K562 (cell line): ENCODE data around the gene CPT1B. TPM values are rescaled to one million over a fixed set of nuclear protein-coding genes. Genes with fewer than 3 reads are reported as not detected.

Experiments used
- CBX1 ChIP-seq: sonication (generic); IDR thresholded peaks from 2 replicates; pipeline ENCODE4 v1.6.1; 2016; ENCODE audit warnings: antibody characterized with exemption, low read depth, mild to moderate bottlenecking
- polyA plus RNA-seq, 8 experiments: library from polyadenylated mRNA; depleted of rRNA in 4 of 8; stranded (reverse) in 5 of 8; unstranded in 3 of 8; fragments of >200 nt; fragmentation: Nextera tagmentation in 2 of 8; fragmentation: Illumina TruSeq in 1 of 8; extraction: Ambion mirVana in 2 of 8; extraction: Trizol in 1 of 8; gene quantifications; 2 replicates each; pipeline versions ENCODE4 v1.2.1 to v1.2.3, GENCODE V29; 2011 to 2014; ENCODE audit warnings: inconsistent platforms in 1 of 8, missing spikeins in 1 of 8
- total RNA-seq, 7 experiments: library from RNA; depleted of rRNA in 6 of 7; stranded (reverse); fragments of >200 nt in 6 of 7; fragmentation: Illumina TruSeq in 2 of 7; extraction: Trizol in 2 of 7; gene quantifications; 2 replicates each; pipeline versions ENCODE4 v1.2.1 to v1.2.3, GENCODE V29; 2011 to 2021; ENCODE audit warnings: low replicate concordance in 1 of 7
- TF ChIP-seq, protein P1 (sequence below), 2 experiments: fragments of 450-650 bp; formaldehyde crosslinking in 1 of 2; IDR thresholded peaks; 2 replicates each; pipeline versions ENCODE4 v1.4.0 to v1.6.1; 2014 to 2020; ENCODE audit warnings: mild to moderate bottlenecking in 2 of 2, borderline replicate concordance in 1 of 2, low read depth in 1 of 2

CPT1B gene
- total and polyA plus RNA-seq, 9 of the 15 experiments (the other 6 are each of a cell fraction or from before 2014, with no cell fraction given): 0.35 to 6.1 (median 2.6) TPM

DNA sequence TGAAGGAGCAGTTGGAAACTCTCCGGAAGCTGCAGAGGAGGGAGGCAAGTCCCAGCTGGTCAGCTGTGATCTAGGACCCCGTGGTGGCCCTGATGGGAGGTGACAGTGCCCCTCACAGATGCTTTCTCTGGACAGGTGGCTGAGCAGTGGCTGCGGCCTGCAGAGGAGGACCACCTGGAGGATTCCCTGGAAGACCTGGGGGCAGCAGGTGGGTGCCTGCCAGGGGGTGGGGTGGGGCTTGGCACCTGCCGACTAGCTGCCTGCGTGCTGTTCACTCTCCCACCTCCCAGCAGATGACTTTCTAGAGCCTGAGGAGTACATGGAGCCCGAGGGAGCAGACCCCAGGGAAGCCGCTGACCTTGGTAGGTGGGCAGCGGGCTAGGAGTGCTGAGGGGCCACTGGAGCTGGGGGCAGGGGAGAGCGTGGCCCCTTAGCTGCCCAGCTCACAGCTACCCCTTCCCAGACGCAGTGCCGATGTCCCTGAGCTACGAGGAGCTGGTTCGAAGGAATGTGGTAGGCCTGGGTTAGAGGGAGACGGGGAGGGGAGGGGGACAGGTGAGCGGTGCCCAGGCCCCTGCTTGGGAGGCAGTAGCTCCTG is 55.9 kb downstream of the CPT1B start (continued):
- TF ChIP-seq, protein P1, sequence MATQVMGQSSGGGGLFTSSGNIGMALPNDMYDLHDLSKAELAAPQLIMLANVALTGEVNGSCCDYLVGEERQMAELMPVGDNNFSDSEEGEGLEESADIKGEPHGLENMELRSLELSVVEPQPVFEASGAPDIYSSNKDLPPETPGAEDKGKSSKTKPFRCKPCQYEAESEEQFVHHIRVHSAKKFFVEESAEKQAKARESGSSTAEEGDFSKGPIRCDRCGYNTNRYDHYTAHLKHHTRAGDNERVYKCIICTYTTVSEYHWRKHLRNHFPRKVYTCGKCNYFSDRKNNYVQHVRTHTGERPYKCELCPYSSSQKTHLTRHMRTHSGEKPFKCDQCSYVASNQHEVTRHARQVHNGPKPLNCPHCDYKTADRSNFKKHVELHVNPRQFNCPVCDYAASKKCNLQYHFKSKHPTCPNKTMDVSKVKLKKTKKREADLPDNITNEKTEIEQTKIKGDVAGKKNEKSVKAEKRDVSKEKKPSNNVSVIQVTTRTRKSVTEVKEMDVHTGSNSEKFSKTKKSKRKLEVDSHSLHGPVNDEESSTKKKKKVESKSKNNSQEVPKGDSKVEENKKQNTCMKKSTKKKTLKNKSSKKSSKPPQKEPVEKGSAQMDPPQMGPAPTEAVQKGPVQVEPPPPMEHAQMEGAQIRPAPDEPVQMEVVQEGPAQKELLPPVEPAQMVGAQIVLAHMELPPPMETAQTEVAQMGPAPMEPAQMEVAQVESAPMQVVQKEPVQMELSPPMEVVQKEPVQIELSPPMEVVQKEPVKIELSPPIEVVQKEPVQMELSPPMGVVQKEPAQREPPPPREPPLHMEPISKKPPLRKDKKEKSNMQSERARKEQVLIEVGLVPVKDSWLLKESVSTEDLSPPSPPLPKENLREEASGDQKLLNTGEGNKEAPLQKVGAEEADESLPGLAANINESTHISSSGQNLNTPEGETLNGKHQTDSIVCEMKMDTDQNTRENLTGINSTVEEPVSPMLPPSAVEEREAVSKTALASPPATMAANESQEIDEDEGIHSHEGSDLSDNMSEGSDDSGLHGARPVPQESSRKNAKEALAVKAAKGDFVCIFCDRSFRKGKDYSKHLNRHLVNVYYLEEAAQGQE (IDR thresholded peaks at IDR 0.05; ENCODE audit: borderline replicate concordance): no peak
- TF ChIP-seq, protein P1 (CRISPR knock-in tag; IDR thresholded peaks at IDR 0.05; ENCODE audit: low read depth): no peak
- no peak for TF ChIP-seq CBX1
